Adrenal gland (tissue), 12 donors: ENCODE results near the gene SUMO4. TPM values are rescaled to one million over a fixed set of nuclear protein-coding genes. Genes with fewer than 3 reads are reported as not detected.

Experiments used
- DNase-seq, 7 donors: peaks; one replicate each; pipeline ENCODE4 v3.0.0-alpha.2; 2019 to 2020
- H3K27ac ChIP-seq, 5 donors: fragments of 200-600 bp; sonication (generic) in 4 of 5; 1 replicate in 3 of 5; 2 replicates in 2 of 5; pipeline versions ENCODE4 v1.5.1 to v1.8.0; 2016 to 2020; ENCODE audit warnings: mild to moderate bottlenecking in 1 of 5
- H3K27me3 ChIP-seq: fragments of 200-600 bp; 2 replicates; pipeline ENCODE4 v1.8.0; 2021
- H3K36me3 ChIP-seq, 2 donors: fragments of 200-600 bp; replicated peaks in 1 of 2; 1 replicate in 1 of 2; 2 replicates in 1 of 2; pipeline versions ENCODE4 v1.5.1 to v1.8.0; 2018 to 2022
- H3K4me1 ChIP-seq, 2 donors: fragments of 200-600 bp; replicated peaks in 1 of 2; 1 replicate in 1 of 2; 2 replicates in 1 of 2; pipeline versions ENCODE4 v1.5.1 to v1.8.0; 2018 to 2021
- H3K4me3 ChIP-seq, 4 donors: fragments of 200-600 bp; sonication (generic) in 3 of 4; one replicate each; pipeline ENCODE4 v1.5.1; 2016 to 2018
- H3K9me3 ChIP-seq, 3 donors: fragments of 200-600 bp; sonication (generic) in 1 of 3; replicated peaks in 1 of 3; 1 replicate in 2 of 3; 2 replicates in 1 of 3; pipeline versions ENCODE4 v1.5.1 to v1.8.0; 2016 to 2021
- POLR2A ChIP-seq, 2 donors: fragments of 450-650 bp; IDR thresholded peaks; one replicate each; pipeline ENCODE4 v1.6.1; 2017; ENCODE audit warnings: antibody characterized with exemption in 2 of 2, mild to moderate bottlenecking in 2 of 2, moderate library complexity in 1 of 2
- WGBS, 4 donors: extraction: QIAGEN DNeasy Blood & Tissue Kit in 2 of 4; methylation state at CpG; one replicate each; pipeline versions ENCODE4 v1.1.5 to v1.1.7; 2013 to 2017; 5-methylcytosine and 5-hydroxymethylcytosine counted together
- intact Hi-C, 2 donors: fragments of 100-400 bp; cut with DNase I; formaldehyde crosslinking; loops; one replicate each; pipeline versions ENCODE4 v1.14.1 to v1.15.0; 2022 to 2023
- polyA plus RNA-seq, 3 donors: library from polyadenylated mRNA; stranded (reverse); fragments of 200-250 nt in 2 of 3; fragments of 350-450 nt in 1 of 3; fragmentation: Illumina TruSeq in 1 of 3; extraction: RNeasy Lipid Tissue Mini Kit (QIAGEN cat#74804) in 1 of 3; gene quantifications; one replicate each; pipeline ENCODE4 v1.2.3, GENCODE V29; 2013 to 2014
- total RNA-seq, 9 donors: library from RNA; depleted of rRNA in 4 of 9; stranded (reverse); fragments of >200 nt in 4 of 9; fragments of 120-200 nt in 1 of 9; fragmentation: NEBNext Ultra II Directional in 1 of 9; extraction: Animal tissue kit (Norgen Biotek cat#: 25700) in 1 of 9; gene quantifications; one replicate each; pipeline versions ENCODE4 v1.1.0 to v1.2.4, GENCODE V29; 2013 to 2023
- TF ChIP-seq, protein P1 (sequence below), 6 experiments: fragments of 450-650 bp in 4 of 6; fragments of 200-600 bp in 2 of 6; sonication (generic) in 1 of 6; IDR thresholded peaks; 1 replicate in 5 of 6; 2 replicates in 1 of 6; pipeline versions ENCODE4 v1.5.1 to v1.8.0; 2016 to 2021; ENCODE audit warnings: antibody characterized with exemption in 6 of 6, mild to moderate bottlenecking in 2 of 6, moderate library complexity in 1 of 6
- donor health status: healthy with polysubstance abuse.
- donor health status: Bipolar disorder and iron deficiency.
- donor health status: DM: yes; HTN: yes; CAD: no.
- donor health status: DM: no; HTN: no; CAD: no.
- donor health status: DM: no; HTN: no; CAD: no.
- donor health status: DM: yes; HTN: yes; CAD: no.

Gene SUMO4
- total and polyA plus RNA-seq, 12 donors: 0.18 to 3.4 (median 1.8) TPM; not detected in 4

DNA sequence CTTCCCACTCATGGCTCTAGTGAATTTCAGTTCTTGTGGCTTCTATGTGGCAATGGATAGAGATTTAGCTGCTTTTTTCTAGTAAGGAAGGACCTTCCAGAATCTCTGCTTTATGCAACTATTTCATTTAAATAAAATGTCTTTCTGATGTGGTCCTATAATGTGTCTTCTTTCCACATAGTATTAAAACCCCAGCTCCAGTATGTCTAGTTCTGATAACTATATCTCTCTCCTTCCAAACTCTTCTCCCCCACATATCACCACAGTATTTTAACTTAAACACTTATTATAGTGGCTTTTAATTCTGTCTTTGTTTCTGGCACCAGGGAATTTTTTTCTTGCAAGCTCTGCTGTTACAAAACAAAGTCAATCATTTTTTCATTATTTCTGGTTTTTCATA, 40.6 kb upstream of the SUMO4 start:
- DNase-seq: no peak
- Histone ChIP-seq H3K4me1 (peaks cover 3 to 13% of the 10 kb centered on the region in 2 donors), H3K27ac (no peak overlapping the region), H3K36me3 (no peaks in the 10 kb centered on the region), H3K27me3 (no peaks in the 10 kb centered on the region), H3K9me3 (no peaks in the 10 kb centered on the region), H3K4me3 (no peak overlapping the region)
- no peak for TF ChIP-seq POLR2A (IDR thresholded peaks at IDR 0.05)
- TF ChIP-seq, protein P1, sequence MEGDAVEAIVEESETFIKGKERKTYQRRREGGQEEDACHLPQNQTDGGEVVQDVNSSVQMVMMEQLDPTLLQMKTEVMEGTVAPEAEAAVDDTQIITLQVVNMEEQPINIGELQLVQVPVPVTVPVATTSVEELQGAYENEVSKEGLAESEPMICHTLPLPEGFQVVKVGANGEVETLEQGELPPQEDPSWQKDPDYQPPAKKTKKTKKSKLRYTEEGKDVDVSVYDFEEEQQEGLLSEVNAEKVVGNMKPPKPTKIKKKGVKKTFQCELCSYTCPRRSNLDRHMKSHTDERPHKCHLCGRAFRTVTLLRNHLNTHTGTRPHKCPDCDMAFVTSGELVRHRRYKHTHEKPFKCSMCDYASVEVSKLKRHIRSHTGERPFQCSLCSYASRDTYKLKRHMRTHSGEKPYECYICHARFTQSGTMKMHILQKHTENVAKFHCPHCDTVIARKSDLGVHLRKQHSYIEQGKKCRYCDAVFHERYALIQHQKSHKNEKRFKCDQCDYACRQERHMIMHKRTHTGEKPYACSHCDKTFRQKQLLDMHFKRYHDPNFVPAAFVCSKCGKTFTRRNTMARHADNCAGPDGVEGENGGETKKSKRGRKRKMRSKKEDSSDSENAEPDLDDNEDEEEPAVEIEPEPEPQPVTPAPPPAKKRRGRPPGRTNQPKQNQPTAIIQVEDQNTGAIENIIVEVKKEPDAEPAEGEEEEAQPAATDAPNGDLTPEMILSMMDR (IDR thresholded peaks at IDR 0.05): no peak
- intact Hi-C loops: no loop called here

DNA sequence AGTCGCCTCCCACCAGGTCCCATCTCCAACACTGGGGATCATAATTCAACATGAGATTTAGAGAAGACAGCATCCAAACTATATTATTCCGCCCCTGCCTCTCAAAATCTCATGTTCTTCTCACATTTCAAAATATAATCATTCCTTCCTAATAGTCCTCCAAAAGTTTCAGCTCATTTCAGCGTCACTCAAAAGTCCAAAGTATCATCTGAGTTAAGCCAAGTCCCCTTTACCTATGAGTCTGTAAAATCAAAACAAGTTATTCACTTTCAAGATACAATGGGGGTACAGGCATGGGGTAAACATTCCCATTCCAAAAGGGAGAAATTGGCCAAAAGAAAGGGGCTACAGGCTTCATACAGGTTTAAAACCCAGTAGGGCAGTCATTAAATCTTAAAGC, 39.5 kb upstream of the SUMO4 start:
- no peaks in the 10 kb centered on the region for H3K27me3 ChIP-seq
- 97 to 100% (median 98%) methylated on average over 3 of the region's 3 CpGs for WGBS, 4 donors

DNA sequence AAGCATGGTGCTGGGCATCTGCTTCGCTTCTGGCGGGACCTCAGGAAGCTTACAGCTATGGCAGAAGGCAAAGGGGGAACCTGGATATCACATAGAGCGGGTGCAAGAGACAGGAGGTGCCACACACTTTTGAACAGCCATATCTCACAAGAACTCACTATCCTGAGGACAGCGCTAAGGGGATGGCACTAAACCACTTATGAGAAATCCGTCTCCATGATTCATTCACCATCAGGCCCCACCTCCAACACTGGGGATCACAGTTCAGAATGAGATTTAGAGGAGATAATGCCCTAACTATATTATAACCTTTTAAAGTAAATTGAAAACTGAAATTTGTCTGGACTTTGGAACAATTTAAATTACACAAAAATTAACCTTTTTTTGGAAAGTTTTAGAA, 37.8 kb upstream of the SUMO4 start:
- Histone ChIP-seq H3K4me1 (peaks cover 3 to 24% of the 10 kb centered on the region in 2 donors), H3K27ac (no peak overlapping the region)
- 93 to 98% (median 96%) methylated on average over 5 of the region's 5 CpGs for WGBS, 4 donors

More for the DNA sequence above, 39.5 kb upstream of the SUMO4 start:
- H3K4me1 ChIP-seq: peaks cover 3 to 24% of the 10 kb centered on the region in 2 donors
- H3K27ac ChIP-seq: no peak overlapping the region
- no peak overlapping the region for H3K4me3 ChIP-seq
- TF ChIP-seq POLR2A (IDR thresholded peaks at IDR 0.05): no peak
- H3K36me3 ChIP-seq: no peaks in the 10 kb centered on the region
- H3K9me3 ChIP-seq: no peaks in the 10 kb centered on the region
- DNase-seq: no peak
- intact Hi-C loops: no loop called here

DNA sequence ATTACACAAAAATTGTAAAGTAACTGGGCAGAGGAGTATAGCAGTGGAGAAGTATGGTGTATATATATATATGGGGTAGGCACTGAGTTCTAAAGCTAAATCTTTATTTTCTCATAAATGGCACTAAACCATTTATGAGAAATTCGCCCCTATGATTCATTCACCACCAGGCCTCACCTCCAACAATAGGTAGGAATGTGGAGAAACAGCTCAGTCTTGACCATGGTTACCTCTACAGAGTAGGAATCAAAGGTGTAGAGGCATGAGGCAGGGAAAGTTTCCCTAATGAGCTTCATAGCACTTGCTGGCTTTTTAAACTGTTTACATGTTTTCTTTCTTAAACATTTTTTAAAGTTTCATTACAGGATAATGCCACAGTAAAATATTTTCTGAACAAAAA, 36.9 kb upstream of the SUMO4 start:
- intact Hi-C loops: no loop called here

More for the DNA sequence above, 37.8 kb upstream of the SUMO4 start:
- no peak for DNase-seq
- intact Hi-C loops: no loop called here
- Histone ChIP-seq H3K27me3 (no peaks in the 10 kb centered on the region), H3K9me3 (no peaks in the 10 kb centered on the region), H3K4me3 (no peak overlapping the region), H3K36me3 (no peaks in the 10 kb centered on the region)
- TF ChIP-seq, protein P1 (IDR thresholded peaks at IDR 0.05): no peak
- TF ChIP-seq POLR2A (IDR thresholded peaks at IDR 0.05): no peak

DNA sequence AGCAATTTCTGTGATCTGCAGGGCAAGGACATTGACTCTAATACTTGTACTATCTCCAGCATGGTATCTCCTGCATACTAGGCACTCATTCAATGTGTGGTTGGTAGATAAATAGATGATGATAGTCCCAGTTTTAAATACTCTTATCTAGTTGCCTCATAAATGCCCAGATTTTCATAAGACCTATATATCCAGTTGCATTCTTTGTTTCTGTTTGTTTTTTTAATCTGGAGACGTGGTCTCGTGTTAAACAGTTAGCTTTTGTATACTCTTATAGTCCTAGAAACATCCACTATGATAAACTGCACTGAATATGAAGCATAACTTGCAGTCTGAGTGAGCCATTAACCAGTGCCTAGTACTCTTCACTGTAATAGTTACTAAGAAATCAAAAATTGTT, 35.5 kb upstream of the SUMO4 start:
- H3K4me1 ChIP-seq: peaks cover 3 to 24% of the 10 kb centered on the region in 2 donors
- WGBS, 4 donors: 80 to 85% (median 82%) methylated on average over 2 of the region's 2 CpGs
- TF ChIP-seq, protein P1 (IDR thresholded peaks at IDR 0.05): no peak
- no peak for TF ChIP-seq POLR2A (IDR thresholded peaks at IDR 0.05)
- H3K4me3 ChIP-seq: no peak overlapping the region
- intact Hi-C loops: no loop called here
- no peaks in the 10 kb centered on the region for H3K36me3 ChIP-seq
- no peak overlapping the region for H3K27ac ChIP-seq
- H3K9me3 ChIP-seq: no peaks in the 10 kb centered on the region
- DNase-seq: no peak
- H3K27me3 ChIP-seq: no peaks in the 10 kb centered on the region

More for the DNA sequence above, 36.9 kb upstream of the SUMO4 start:
- Histone ChIP-seq H3K36me3 (no peaks in the 10 kb centered on the region), H3K27ac (no peak overlapping the region), H3K9me3 (no peaks in the 10 kb centered on the region), H3K4me3 (no peak overlapping the region), H3K4me1 (peaks cover 3 to 24% of the 10 kb centered on the region in 2 donors), H3K27me3 (no peaks in the 10 kb centered on the region)
- 93 to 100% (median 97%) methylated on average over 1 of the region's 1 CpG for WGBS, 4 donors
- TF ChIP-seq, protein P1 (IDR thresholded peaks at IDR 0.05): no peak
- no peak for TF ChIP-seq POLR2A (IDR thresholded peaks at IDR 0.05)
- no peak for DNase-seq
